Nucleus accumbens (tissue), 56 donors: ENCODE results near the gene SDCCAG8.

Source experiments
- DNase-seq, 56 donors: peaks; one replicate each; lab custom pipeline; 2025; lab: John Stamatoyannopoulos, UW

The SDCCAG8 gene

DNA sequence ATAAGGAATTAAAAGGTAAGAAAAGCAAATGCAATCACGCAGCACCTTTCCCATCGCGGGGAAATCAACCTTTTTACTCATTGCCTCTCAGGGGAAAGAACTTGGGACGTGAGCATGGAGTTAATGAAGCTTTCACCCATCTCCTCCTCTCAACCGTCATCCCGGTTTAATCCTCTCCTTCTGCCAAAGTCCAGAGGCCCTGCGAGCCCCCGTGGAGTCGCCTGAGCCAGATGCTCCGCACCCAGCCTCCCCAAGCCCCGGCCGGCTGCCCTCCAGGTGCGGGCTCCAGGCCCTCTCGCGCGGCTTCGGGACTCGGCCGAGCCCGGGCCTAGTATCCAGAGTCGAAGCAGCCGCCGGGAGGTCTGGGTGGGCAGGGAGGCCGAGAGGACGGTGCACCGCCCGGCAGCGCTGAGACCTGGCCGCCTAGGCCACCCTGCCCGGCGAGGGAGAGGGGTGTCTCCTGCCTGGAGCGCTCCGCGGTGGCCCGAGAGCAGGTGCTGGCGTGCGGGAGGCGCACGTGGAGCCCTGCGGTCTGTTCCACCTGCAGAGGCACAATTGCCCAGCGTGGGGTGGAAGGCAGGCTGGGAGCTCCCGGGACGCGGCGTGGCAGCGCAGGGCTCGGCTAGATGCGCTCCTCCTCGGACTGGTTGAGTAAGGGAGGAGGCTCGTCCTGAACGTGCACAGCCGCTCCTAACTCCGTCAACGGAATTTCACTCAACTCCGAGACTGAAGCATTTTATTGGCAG is 218.5 kb downstream of the SDCCAG8 start:
- DNase-seq, result no peak

DNA sequence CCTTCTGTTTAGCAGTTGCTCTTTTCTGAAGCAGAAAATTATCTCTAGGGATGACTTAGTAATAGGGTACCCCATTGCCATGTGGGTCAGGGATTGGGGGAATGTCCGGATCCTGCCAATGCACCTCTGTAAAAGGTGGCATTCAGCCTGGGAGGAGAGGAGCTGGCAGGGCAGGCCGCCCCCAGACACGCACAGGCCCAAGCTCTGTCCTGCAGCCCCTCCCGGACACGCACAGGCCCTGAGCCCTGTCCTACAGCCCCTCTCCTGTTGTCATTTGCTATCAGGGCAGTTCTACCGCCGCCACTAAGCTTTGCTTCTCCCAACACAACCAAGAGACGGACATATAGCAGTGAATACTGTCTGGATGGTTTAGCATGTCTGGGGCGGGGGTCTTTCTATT is 219.1 kb downstream of the SDCCAG8 start:
- no peak for DNase-seq

DNA sequence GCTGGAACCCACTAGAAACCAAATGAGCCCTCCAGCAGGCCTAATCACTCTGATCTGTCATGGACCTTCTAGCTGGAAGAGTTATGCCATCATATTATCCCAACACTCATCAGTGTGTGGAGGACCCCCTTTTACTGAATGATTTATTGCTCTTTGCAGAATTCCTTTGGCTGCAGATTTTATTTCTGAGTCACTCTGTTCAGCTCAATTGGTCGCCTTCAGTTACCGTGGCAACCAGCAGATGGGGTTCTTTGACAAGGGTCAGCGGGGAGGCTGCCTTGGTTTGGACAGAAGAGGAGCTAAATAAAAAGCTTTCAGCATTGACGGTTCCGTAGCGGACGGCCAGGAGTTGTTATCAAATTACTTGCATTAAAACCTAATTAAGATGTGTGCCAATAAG is 220.1 kb downstream of the SDCCAG8 start:
- DNase-seq, result peak in 47 of 56 donors; percentile 17 to 78 (median 46)

DNA sequence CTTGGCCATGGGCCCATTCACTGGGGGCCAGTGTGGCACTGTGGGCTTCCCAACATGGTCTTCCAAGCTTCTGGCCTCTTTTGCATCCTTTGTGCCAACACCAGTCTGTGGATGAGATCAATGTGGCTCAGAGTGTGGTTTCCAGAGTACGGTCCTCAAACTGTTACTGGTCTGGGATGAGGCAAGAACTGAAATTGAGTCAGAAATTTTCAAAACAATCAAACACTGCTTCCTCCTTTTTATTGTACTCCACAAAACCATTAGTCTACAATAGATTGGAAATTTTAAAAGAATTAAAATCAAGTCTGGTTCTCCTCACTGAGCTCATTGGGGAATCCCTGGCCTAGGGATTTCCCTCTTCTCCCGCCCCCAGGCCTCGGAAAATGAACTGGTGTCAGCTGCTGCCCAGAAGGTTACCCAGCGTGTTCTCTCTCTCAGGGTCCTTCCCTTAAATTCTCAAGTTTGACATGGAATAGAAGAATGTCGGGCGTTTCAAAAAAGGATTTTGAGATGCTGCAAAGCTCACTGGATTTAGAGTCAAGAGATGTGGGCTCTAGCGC is 222.0 kb downstream of the SDCCAG8 start:
- DNase-seq, result no peak

DNA sequence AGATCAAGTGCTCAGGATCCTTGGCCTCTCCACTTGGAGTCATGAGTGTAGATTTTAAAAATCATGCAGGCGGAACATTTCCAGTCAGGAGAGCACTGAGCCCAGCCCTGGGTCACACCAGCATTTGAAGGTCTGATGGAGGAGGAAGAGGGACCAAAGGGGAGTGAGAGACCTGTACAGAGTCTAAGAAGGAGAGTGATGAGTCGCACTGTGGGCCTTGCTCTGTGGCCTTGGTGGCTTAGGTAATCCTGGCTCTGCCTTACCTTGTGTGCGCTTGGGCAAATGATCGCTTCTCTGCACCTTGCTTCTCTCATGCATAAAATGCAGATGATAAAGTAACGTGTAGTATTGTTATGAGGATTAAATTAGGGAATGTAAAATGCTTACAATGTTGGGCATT is 225.3 kb downstream of the SDCCAG8 start:
- no peak for DNase-seq

DNA sequence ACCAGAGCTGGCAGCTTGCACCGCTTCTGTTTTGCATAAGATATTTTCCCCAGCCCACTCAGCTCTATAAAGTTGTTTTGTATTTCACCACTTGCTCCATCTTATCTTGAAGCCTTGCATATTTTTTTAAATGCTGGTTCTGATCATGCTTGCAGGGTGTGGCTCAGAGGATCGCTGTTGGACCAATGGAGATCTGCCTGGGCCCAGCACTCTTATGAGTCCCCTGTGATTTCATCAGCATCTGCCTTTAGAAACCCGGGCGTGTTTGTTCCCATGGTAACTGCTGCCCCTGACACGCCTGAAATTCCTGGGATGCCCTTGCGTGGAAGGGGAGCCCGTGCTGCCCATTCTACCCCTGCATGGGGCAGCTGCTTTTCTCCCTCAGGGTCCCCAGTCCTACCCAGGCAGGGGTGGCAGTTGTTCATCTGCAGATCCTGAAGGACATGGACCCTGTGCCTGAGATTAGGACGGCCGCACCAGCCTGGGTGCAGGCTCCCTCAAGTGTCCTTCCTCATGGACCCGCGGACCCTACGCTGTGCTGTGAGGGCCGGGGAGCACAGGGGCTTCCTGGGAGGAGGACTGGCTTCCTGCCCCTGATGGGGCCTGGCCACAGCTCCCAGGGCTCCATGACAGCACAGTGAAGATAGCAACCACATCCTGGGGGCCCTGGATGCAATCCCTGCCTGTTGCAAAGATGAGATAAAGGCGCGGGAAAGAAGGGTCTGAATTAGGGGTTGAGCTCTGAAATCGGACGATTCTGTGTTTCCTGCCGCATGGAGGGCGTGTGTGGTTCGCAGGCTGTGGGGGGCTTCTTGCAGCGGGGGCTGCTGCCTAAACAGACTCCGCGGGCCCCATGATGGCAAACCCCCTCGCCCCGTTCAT is 226.5 kb downstream of the SDCCAG8 start:
- peak in 2 of 56 donors; percentile 42 to 50 for DNase-seq

DNA sequence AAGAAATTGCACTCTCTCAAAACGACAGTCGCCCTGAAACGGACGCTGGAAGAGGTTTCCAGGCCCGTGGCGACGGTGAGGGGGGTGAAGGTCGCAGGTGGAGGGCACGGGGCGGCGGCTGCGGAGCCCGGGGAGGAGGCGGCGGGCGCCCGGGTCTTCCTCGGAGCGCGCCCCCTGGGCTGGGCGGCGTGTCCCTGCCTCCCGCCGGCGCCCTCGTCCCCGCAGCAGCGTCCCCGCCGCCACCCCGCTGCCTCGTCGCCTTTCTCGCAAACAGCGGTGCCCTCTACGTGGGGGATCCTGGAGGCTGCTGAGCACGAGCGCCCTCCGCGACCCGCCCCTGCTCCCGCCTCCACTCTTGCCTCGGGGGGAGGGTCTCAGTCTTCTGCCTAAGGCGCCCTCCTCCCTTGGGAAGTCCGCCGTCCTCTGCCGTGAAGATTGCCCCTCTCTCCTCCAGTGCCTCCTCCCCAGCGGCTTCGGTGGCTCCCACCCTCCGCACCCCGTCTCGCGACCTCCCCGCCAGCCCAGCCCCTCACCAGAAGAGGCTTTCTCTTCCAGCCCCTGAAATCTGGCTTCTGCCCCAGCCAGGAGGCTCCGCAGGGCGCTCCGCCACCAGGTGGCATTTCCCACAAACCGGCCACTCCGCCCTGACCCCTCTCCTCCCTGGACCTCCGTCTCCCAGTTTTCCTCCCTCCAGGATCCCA is 227.4 kb downstream of the SDCCAG8 start:
- peak in 14 of 56 donors; percentile 15 to 60 (median 36) for DNase-seq

DNA sequence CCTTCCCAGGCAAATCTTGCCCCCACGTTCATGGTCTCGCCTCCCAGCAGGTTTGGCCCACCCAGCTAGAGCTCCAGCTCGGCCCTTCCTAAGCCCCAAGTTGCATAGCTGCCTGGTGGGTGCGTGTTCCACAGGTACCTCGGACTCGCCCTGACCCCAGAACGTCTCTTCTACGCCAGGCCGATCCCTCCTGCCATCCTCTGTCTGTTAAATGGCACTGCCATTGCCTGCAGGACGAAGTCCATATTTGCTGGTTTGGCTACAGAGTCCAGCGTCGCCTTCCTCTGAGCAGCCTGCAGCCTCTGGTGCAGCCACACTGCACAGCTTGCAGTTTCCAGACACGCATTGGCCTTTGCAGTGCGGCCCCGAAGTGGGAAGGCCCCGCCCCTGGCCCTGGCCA is 228.1 kb downstream of the SDCCAG8 start:
- no peak for DNase-seq

DNA sequence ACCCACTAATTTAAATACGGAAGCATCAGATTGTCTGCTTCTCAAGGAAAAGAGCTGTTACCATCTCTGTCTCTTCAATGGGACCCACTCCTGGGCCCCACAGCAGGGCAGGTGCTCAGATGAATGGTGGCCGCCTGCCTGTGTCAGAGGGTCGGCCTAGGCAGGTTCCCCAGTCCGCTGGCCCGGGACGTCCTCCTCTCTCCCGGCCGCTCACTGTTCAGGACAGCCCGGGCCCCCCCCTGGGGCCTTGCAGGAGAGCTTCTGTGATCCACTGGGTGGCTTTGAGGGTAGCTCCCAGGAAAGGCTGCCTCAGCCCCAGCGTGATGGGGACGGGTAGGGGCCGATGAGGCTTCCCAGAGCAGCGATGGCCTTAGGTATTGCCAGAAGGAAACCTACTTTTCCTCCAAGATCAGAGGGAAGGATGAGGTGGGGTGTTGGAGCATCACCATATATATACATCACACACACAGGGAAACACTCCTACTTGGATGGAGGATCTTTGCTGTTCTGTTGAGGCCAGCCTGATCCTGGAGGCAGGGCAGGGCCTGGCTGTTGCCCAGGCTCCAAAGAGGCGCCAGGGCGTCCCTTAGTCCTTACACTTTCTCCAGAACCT is 231.3 kb downstream of the SDCCAG8 start:
- no peak for DNase-seq

DNA sequence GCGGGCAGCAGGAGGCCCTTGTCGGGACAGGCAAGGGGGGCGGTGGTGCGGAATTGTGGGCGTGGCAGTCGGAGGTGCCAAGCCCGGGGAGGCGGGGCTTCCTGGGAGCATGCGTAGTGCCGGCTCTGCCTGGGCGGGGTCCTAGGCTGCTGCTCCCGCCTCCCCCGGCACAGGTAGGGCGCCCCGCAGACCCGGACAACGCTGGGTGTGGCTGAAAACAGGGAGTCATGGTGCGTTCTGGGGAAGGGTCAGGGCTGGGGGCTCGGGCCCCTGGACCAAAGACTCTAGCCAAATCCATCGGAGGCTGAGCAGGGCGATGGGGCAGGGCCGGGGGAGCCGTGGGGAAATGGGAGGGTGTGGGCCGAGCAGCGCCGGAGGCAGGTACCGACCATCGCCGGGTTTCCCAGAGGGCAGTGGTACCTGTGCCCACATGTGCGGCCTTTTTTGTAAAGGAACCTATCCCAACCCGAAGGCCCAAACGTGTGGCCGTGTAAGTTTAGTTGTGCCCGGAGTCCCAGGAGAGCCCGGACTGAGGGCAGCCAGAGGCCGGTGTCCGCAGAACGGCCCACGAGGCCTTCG is 231.9 kb downstream of the SDCCAG8 start:
- no peak for DNase-seq

DNA sequence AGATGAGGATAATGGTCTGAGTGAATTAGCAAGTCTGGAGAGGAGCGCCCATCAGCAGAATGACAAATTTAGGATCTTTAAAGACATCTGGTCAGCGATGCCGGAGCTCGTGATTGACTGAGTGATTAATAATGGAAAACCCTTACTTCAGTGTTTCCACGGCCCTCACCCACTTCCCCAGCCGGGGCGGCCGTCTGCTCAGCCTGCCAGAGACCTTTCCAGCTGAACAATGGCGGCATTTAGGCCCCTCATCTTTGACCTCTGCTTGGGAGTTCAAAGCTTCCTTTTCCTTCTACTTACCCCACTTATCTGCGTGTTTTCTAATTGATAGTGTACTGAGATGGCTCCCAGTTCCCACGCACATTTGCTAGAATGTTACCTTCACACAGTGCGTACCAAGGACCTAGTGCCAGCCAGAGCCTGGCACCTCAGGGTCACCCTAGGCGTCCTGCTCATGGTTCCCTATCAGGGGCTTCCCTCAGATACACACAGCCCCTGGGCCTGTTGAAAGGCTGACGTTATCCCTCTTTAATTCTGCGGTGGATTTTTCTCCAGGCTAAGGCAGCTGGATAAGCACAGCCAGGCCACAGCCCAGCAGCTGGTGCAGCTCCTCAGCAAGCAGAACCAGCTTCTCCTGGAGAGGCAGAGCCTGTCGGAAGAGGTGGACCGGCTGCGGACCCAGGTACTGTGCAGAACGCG is 232.8 kb downstream of the SDCCAG8 start:
- no peak for DNase-seq

DNA sequence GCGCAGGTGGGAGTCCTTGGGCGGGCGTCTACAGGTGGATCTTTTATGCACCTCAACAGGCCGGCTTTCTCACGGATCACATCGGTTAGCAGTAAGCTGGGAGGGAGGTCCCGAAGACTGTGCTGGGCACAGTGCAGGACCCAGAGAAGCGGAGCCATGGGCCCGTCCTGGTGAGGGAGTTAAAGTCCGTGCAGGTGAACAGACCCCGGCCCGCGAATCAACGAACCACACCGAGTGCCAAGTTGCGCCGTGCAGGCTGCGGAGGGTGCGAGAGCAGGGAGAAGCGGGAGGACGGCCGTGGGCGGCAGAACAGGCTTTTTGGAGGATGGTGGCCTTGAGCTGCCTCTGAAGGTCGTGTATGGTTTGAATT is 233.3 kb downstream of the SDCCAG8 start:
- DNase-seq, result no peak

DNA sequence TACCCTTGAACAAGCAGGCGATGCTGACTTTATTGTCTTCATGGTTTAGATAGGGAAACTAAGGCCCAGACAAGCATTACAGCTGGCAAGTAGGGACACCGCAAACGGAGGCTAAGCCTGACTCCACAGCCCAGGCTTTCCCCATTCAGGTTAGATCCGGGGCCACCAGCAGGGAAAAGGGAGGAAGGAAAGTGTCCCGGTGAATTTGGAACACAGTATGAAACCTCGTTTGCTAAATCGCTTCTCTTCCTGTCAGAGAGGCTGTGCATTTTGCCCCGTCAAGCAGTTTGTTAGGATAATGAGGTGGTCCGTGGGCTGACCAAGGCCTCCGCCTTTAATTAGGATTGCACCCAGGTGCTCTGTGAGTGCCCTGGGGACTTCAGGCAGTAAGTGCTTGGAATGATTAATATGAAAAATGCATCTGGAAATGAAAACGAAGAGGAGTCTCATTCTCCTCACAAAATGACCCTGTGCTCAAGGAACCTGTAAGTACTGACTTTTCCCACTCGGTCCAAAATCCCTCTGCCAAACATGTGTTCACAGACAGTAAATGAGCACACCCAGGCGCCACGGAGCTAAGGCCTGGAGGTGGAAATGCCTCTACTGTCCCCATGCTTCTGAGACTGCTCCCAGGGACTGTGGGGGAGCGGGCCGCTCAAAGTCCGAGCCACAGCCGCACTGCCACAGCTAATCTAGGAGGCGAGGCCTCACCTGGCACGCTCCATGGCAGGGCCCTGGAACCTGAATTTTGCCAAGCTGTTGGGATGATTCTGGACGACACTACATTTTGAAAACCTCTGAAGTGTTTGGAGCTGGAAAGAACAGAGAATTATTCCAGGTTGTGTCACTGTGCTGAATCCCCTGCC is 234.1 kb downstream of the SDCCAG8 start:
- DNase-seq, result no peak

DNA sequence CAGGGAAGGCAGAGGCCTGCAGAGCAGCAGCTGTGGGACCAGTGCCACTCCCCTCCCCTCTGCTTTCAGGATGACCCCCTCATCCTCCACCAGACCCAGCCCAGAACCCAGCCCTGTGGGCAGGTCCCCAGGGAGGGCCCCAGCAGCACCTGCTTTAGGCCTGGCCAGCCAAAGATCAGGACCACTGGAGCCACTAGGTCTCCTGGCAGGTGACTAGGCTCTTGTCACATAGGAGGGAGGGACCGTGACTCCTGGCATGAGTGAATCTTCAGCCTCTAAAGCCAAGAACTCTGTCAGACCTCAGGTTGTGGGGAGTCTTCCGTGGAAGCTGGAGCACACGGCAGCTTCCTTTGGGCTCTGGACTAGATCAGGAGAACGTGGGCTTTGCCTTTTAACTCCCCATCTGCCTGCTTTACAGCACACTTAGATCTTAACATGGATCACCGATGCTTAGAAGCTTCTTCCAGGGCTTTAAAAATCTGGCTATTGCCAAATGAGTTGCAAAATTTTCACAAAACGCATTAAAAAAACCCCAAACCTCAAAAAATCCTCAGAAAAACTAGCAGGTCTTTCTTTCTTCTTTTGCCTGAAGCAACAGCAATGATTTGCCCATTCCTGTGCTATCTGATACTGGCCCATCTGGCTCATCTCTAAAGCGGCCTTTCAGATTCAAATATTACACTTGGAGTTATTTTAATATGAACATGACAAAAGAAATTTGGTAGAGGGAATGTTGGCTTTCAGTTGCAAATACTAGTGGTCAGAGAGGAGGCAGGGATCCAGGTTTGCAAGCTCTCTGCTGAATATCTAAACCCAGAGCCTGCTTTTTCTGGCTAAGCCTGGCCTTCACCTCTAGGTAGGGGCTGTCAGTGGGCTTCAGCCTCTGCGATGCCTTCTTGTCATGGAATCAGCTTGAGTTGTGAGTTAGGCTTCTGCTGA is 235.2 kb downstream of the SDCCAG8 start:
- DNase-seq, result no peak

DNA sequence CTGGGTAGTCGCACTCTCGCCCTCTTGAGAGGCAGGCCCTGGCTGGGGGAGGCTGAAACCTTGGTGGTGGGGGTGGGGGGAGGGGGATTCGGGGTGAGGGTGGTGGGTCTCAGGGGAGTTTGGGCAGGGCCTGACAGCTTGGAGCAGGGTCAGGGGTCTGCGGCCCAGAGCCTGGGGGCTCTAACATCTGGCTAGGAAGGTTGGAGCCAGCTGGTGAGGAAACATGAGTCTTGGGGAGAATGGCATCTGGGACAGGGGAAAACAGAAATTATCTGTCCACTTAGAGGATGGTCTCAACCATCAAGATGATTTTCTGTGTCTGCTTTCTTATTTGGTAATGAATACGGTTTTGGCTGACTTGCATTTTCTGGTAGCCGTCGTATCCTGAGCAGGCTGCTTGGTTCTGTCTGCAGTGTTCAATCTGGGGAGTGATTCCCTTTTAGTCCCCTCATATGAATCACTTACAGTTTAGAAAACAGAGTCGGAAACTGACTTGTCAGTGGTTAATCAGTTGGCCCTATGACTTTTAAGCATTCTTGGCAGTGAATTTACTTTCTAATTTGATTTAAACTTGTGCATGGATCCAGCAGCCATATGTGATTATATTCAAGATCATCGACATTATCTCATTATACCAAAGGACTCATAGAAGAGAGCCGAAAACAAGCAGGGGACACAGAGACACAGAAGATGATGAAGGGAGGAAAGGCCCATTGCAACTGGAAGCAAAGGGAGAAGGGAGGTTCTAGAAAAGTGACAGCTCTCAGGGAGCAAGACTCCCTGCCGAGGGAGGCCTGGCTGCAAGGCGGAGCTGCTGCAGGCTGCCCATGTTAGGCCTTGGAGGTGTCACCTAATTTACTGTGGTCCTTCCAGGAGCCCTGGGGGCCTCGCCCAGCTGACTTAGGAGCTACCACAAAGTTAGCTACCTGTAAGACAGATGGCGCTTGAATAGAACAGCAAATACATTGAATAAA is 237.6 kb downstream of the SDCCAG8 start:
- DNase-seq, result no peak
